Myocyte (in vitro differentiated cells): Measurements from ENCODE around the gene NEK10. TPM values are rescaled to one million over a fixed set of nuclear protein-coding genes. Genes with fewer than 3 reads are reported as not detected.
"Not testable (repeated sequence)": the region's sequence is repeated elsewhere in the genome, so short reads cannot be mapped to it uniquely, and the experiment has no call there.

ENCODE experiments used
- DNase-seq: peaks from one replicate; pipeline ENCODE4 v3.0.0-alpha.2; 2012; ENCODE audit warnings: low read depth
- total RNA-seq: library from RNA; depleted of rRNA; stranded (reverse); fragments of >200 nt; gene quantifications from 2 replicates; pipeline ENCODE4 v1.2.3, GENCODE V29; 2014

Gene NEK10
- total RNA-seq, 1 donor from 2014 or later = 5.0 TPM

GRCh38 chr3:27319847-27320526 lies 49.2 kb downstream of the NEK10 start:
- peak; percentile 5 for DNase-seq

DNA sequence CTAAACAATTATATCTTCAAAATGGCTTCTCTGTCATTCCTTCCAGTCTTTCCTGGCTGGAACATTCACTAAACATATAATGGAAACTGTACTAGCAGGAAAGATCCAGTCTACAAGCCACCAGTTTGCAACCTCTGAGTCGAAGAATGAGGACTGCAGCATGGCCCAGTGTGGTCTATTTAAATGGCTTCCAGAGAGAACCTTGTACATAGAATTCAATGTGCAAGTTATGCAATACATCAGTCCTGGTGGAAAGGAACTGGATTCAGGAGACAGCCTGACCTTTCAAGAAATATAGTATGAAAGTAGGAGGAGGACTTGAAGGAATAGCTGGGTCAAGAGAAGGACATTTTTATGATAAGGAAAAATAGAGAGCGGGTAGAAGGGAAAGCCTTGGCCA lies 49.9 kb downstream of the NEK10 start:
- DNase-seq = no peak

GRCh38 chr3:27317096-27317495 lies 52.1 kb downstream of the NEK10 start:
- DNase-seq = no peak

DNA sequence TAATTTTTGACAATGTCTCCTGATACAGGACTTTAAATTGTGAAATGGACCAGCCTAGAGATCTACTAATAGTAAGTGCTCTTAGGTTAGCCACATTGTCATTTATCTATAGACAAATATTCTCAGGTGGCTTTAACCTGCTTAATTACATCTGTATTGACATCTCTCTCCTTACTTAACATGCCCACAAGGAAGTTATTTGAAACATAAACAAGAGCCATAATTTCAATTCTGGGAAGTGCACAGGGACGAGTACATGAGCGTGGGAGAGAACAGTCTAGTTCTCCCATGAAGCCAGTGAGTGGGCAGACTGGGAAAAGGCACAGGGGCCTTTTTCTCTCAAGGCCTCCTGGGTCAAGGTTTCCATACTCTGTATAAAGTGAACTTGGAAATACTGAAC lies 54.2 kb downstream of the NEK10 start:
- no peak for DNase-seq

DNA sequence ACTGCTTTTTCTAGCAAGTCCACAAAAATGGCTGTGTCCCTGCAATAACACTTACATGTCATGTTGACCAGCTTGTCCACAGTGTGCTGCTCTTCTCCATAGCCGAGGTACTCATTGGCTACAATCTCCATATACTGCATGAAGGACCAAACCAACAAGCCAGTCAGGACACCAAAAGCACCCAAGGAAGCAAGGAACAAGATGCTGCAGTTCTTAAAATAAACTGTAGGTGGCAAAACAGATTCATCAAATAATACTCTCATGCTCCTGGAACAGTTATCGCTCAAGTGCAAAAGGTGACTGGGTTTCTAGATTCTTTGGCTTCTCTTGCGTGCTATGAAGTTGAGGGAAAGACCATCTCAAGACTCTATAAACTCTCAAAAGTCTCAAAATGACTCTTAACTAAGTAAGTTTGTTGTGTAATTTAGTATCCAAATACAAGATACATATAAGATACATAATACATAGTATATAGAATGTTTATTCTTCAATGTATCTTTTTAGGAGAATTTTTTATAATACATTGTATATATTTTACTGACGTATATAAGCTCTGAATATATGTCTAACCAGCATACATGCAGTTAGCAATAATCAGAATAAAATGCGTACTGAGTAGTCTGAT lies 57.0 kb downstream of the NEK10 start:
- DNase-seq = peak; percentile 89

DNA sequence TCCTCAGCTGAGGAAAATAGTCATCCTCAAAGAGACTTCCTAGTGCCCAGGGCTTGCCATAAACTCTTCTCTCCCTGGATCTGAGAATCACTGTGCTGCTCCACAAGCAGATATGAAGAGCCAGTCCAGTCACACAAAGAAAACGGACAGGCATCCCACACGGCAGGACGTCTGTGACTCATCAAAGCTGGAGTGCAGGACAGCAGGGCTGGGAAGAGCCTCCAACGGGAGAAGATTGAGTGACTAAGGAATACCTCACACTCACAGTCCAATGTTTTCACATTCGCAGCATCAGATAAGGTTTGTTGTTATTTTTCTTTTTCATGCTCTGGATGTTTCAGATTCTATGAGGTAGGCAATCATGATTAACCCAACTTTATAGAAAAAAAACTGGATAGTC lies 57.8 kb downstream of the NEK10 start:
- peak; percentile 90 for DNase-seq

- DNase-seq = no peak
These were observed 58.5 kb downstream of the NEK10 start for GRCh38 chr3:27310688-27311087.

GRCh38 chr3:27307566-27307965 lies 61.6 kb downstream of the NEK10 start:
- DNase-seq = no peak

DNA sequence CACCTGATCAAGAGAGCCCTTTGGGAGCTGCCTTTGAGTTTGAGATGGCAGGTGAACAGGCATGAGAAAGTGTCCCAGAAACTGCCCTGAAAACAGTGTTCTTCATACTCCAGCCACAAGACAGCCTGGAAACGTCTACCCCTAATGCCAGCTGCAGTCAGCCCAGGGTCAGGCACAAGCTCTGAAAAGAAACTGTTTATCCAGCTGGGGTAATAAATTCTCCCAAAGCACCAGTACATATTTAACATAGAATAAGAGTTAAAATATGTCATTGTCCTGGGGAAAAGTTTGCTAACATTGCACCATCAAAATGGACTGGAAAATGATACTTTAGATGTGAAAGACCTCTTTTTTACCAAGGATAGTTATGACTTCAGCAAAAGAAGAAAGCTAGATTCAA lies 66.3 kb downstream of the NEK10 start:
- peak; percentile 22 for DNase-seq

GRCh38 chr3:27298981-27299380 lies 70.2 kb downstream of the NEK10 start:
- DNase-seq = not testable (repeated sequence)

- DNase-seq = no peak
These were observed 75.2 kb downstream of the NEK10 start for GRCh38 chr3:27293939-27294338.

DNA sequence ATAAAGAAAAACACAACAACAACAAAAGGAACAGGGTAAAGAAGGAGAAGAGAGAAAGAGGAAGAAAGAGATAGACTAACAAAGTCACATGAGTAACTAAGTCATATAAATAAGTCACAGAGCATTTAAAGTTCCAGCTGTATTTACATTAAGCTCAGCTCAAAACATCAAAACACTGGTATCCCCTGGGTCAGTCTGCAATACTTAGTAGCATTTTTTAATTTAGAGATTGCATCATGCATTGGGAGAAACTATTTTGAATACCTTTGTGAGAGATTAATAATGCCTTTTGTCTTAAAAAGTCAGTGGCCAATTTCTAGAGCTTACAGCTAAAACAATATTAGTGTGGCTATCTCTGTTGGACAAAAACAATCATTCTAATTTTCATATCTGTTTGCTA lies 78.4 kb downstream of the NEK10 start:
- no peak for DNase-seq

GRCh38 chr3:27289769-27290413 lies 79.3 kb downstream of the NEK10 start:
- no peak for DNase-seq

DNA sequence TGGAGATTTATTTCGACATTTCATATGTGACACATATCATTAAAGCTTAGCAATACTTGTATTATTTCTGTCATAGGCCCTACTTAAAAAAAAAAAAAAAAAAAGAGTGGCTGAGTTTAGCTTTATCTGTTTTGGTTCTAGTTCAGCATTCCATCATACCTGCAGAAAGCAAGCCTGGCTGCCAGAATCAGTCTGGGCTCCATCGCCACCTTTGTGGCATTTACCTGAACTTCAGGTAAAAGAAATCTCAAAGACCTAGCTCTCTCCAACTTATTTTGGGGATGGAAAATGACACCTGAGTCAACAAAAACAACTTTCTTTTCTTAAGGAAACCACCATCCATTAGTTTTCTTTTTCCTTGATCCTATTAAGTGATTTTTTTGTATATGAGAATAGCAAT lies 82.1 kb downstream of the NEK10 start:
- no peak for DNase-seq

GRCh38 chr3:27286467-27286866 lies 82.7 kb downstream of the NEK10 start:
- not testable (repeated sequence) for DNase-seq

- no peak for DNase-seq
These were observed 83.5 kb downstream of the NEK10 start for GRCh38 chr3:27285668-27286067.

DNA sequence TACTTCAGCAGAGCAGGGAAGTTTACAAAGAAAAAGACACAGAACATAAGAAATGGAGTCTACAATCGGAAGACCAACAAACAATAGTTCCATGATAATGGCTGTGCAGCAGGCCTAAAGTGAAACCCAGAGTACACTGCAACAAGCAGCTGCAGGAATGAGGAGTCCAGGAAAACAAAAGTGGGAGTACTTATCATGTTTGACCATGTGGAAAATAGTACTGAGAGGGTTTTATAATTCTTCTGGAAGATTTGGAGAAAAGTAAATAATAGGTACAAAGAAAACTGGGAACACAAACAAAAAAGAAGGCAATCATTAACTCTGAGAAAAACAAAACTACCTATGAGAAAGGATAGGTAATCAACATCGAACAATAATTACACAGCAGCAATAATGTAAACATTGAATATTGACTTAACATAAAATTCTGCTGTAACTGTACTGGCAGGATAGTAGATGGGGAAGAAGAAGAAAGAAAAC lies 87.5 kb downstream of the NEK10 start:
- no peak for DNase-seq

DNA sequence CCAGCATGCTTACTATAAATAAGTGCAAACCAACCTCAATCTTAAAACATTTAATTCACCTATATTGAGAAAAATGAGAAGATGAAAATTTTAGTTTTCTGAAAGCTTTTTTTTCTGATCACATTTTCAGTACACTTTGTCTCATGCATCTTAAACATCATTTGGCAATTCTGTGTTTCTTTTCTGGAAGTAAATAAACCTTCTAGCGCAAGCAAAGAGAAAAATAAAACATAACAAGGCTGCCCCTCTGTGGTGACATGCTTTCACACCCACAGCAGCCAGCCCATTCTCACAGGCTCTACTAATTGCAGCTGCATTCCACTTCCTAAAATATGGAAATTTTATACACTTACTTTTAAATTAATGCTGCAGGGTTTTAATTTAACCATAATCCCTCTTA lies 90.1 kb downstream of the NEK10 start:
- DNase-seq = peak; percentile 38

- DNase-seq = no peak
These were observed 90.7 kb downstream of the NEK10 start for GRCh38 chr3:27278383-27279055.

- no peak for DNase-seq
These were observed 93.7 kb downstream of the NEK10 start for GRCh38 chr3:27275441-27275990.

DNA sequence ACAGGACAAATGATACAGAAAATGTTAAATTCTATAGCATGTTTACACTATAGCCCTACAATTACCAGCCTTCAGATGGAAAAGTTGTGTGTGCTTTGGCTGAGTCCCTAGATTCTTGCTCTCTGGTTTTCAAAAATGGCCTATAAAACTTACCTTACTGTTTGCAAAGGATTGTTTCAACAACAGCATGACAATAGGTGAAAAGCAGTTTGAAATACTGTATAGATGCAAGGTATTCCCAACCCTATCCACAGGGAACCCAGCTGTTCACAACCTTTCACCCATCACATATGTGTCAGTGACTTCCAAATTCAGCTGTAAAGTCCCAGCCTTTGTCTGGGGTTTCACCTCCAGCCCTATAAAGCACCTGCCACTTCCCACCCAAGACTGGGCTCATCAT lies 97.3 kb downstream of the NEK10 start:
- no peak for DNase-seq

DNA sequence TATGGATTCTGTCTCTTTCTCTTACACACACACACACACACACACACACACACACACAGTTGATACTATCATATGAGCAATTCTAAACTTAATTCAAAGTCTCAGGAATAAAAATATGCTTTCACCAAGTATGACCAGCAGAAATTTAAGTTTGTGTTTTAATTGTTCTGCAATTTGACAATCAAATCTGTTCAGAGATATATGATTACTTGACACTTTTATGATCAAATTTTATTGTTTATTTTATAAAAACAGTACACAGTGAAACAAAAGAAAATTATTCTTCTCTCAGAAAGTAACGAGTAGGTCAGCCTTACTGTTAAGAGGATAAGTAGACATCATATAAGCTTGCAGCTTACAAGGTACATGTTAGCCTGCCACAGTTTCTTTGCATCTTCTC lies 114.3 kb downstream of the NEK10 start:
- no peak for DNase-seq
